CD8-positive, alpha-beta memory T cell (primary cell): ENCODE results near the gene PIAS1. TPM values are rescaled to one million over a fixed set of nuclear protein-coding genes. Genes with fewer than 3 reads are reported as not detected.

ENCODE experiments used
- CTCF ChIA-PET: fragments of 350-600 bp; sonication (Branson Sonifier 250); formaldehyde crosslinking; loops from one replicate; lab custom pipeline; 2021; ENCODE audit warnings: antibody characterized with exemption; lab: Charles Lee
- POLR2A ChIA-PET: fragments of 350-600 bp; sonication (Branson Sonifier 250); formaldehyde crosslinking; loops from one replicate; lab custom pipeline; 2021; ENCODE audit warnings: antibody characterized with exemption; lab: Charles Lee
- DNase-seq, 5 donors: peaks; one replicate each; pipeline versions ENCODE4 v3.0.0 to v3.0.0-alpha.2; 2020 to 2022; ENCODE audit warnings: mixed read lengths in 1 of 5
- H3K27ac ChIP-seq: one replicate; pipeline ENCODE4 v1.7.0; 2013; ENCODE audit warnings: low read depth, mild to moderate bottlenecking, low read length, moderate library complexity
- H3K27me3 ChIP-seq: 2 replicates; pipeline ENCODE4 v1.7.0; 2013; ENCODE audit warnings: low read length, mild to moderate bottlenecking; ENCODE audit not compliant: insufficient read depth, poor library complexity, severe bottlenecking
- H3K36me3 ChIP-seq: 2 replicates; pipeline ENCODE4 v1.7.0; 2013; ENCODE audit warnings: mild to moderate bottlenecking, low read length, moderate library complexity; ENCODE audit not compliant: insufficient read depth
- H3K4me1 ChIP-seq: 2 replicates; pipeline ENCODE4 v1.7.0; 2013; ENCODE audit warnings: mild to moderate bottlenecking, low read length, moderate library complexity; ENCODE audit not compliant: insufficient read depth
- H3K4me3 ChIP-seq: 2 replicates; pipeline ENCODE4 v1.7.0; 2013; ENCODE audit warnings: mild to moderate bottlenecking, low read length
- H3K9me3 ChIP-seq: 2 replicates; pipeline ENCODE4 v1.7.0; 2013; ENCODE audit warnings: mild to moderate bottlenecking, low read length
- H3K27ac Mint-ChIP-seq, 8 donors: one replicate each; pipeline ENCODE4 v1.8.0; 2020 to 2021; ENCODE audit warnings: mixed read lengths in 8 of 8, mild to moderate bottlenecking in 6 of 8, inconsistent platforms in 3 of 8, moderate library complexity in 3 of 8
- H3K27me3 Mint-ChIP-seq, 2 donors: one replicate each; pipeline ENCODE4 v1.8.0; 2020 to 2021; ENCODE audit warnings: mixed read lengths in 2 of 2, mild to moderate bottlenecking in 1 of 2, moderate library complexity in 1 of 2
- H3K36me3 Mint-ChIP-seq, 3 donors: one replicate each; pipeline ENCODE4 v1.8.0; 2020 to 2021; ENCODE audit warnings: mixed read lengths in 3 of 3, inconsistent platforms in 1 of 3, mild to moderate bottlenecking in 1 of 3
- H3K4me1 Mint-ChIP-seq, 3 donors: one replicate each; pipeline ENCODE4 v1.8.0; 2020 to 2021; ENCODE audit warnings: mixed read lengths in 3 of 3, inconsistent platforms in 1 of 3, mild to moderate bottlenecking in 1 of 3
- H3K4me3 Mint-ChIP-seq, 7 donors: one replicate each; pipeline ENCODE4 v1.8.0; 2020 to 2021; ENCODE audit warnings: mixed read lengths in 7 of 7, mild to moderate bottlenecking in 6 of 7, moderate library complexity in 4 of 7, inconsistent platforms in 2 of 7
- H3K9me3 Mint-ChIP-seq, 5 donors: one replicate each; pipeline ENCODE4 v1.8.0; 2020 to 2022; ENCODE audit warnings: mixed read lengths in 5 of 5, mild to moderate bottlenecking in 3 of 5, moderate library complexity in 2 of 5, inconsistent platforms in 1 of 5
- polyA plus RNA-seq: library from polyadenylated mRNA; unstranded; fragments of 300-500 nt; fragmentation: Illumina TruSeq; gene quantifications from one replicate; pipeline ENCODE4 v1.2.3, GENCODE V29; 2021
- total RNA-seq, 2 experiments: library from RNA; stranded (reverse); gene quantifications; one replicate each; pipeline ENCODE4 v1.2.3, GENCODE V29; 2021

The PIAS1 gene
- total and polyA plus RNA-seq, 3 experiments from 2014 or later: 25.5 to 127 (median 30.2) TPM

DNA sequence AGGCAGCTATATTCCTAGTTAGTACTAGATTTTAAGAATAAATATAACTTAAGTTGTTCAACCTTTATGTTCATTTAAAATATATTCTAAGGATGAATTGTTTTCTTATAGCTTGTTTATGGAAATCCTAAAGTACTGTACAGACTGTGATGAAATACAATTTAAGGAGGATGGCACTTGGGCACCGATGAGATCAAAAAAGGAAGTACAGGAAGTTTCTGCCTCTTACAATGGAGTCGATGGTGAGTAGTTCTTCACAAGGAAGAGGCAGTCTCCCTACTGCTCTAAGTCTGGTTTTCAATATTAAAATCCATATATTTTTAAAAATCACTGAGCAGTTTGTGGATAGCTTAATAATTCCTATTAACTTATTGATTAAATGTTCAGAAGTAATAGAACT, 121.4 kb downstream of the PIAS1 start:
- H3K9me3 ChIP-seq: no peaks in the 10 kb centered on the region
- peaks cover 13 to 77% (median 17%) of the 10 kb centered on the region in 3 donors for H3K36me3 Mint-ChIP-seq
- peaks cover 0 to 11% (median 4%) of the 10 kb centered on the region in 3 donors for H3K4me1 Mint-ChIP-seq
- POLR2A ChIA-PET: no interaction called here
- CTCF ChIA-PET: no interaction called here
- peaks cover 24% of the 10 kb centered on the region for H3K36me3 ChIP-seq
- H3K9me3 Mint-ChIP-seq: no peaks in the 10 kb centered on the region
- no peak overlapping the region for H3K27ac Mint-ChIP-seq
- no peak overlapping the region for H3K4me3 ChIP-seq
- H3K4me1 ChIP-seq: no peaks in the 10 kb centered on the region
- H3K27ac ChIP-seq: no peak overlapping the region
- H3K27me3 ChIP-seq: no peaks in the 10 kb centered on the region
- no peak for DNase-seq
- H3K4me3 Mint-ChIP-seq: no peak overlapping the region
- no peaks in the 10 kb centered on the region for H3K27me3 Mint-ChIP-seq

DNA sequence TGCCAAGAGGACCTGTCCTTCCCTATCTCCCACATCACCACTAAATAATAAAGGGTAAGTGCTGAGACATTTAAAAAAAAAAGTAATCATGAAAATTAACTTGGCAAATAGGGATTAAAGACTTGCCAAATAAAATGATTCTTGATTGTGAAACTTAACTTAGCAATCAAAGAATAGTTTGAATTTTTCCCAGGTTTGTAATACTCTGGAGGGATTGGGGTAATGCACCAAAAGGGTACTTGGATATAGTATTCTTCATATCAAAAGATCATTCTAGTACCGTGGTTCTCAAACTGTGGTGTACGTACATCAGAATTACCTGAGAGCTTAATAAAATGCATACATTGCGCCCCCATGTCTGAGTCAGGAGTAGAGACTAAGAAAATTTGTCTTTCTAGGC, 122.5 kb downstream of the PIAS1 start:
- Mint-ChIP-seq H3K27me3 (no peaks in the 10 kb centered on the region), H3K4me1 (peaks cover 0 to 11% (median 4%) of the 10 kb centered on the region in 3 donors), H3K9me3 (no peaks in the 10 kb centered on the region), H3K27ac (peak overlapping the region in 1 of 8 donors; percentile 21), H3K4me3 (no peak overlapping the region), H3K36me3 (peaks cover 8 to 82% (median 23%) of the 10 kb centered on the region in 3 donors)
- Histone ChIP-seq H3K4me1 (no peaks in the 10 kb centered on the region), H3K36me3 (peaks cover 35% of the 10 kb centered on the region), H3K27me3 (no peaks in the 10 kb centered on the region), H3K4me3 (no peak overlapping the region), H3K9me3 (no peaks in the 10 kb centered on the region), H3K27ac (no peak overlapping the region)
- POLR2A ChIA-PET: no interaction called here
- CTCF ChIA-PET: no interaction called here
- no peak for DNase-seq

DNA sequence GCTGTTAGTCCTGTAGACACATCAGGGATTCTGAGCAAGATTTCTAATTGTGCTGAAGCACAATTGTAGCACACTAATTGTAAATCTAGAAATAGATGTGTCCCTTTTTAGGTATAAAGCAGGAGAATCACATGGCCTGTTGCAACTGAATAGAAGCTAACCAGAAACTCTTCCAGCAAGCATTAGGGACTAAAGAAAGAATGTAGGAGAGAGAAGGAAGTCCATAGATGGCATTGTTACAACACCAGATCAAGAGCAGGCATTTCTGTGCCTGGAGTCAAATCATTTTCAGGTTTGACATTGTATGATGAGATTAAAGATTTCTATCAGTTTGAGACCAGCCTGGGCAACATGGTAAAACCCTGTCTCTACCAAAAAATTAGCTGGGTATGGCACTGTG, 123.6 kb downstream of the PIAS1 start:
- Mint-ChIP-seq H3K4me3 (no peak overlapping the region), H3K27ac (peak overlapping the region in 3 of 8 donors; percentile 30 to 73 (median 41)), H3K9me3 (no peaks in the 10 kb centered on the region), H3K27me3 (no peaks in the 10 kb centered on the region), H3K36me3 (peaks cover 4 to 77% (median 21%) of the 10 kb centered on the region in 3 donors), H3K4me1 (peaks cover 0 to 11% (median 4%) of the 10 kb centered on the region in 3 donors)
- H3K36me3 ChIP-seq: peaks cover 44% of the 10 kb centered on the region
- H3K27ac ChIP-seq: no peak overlapping the region
- POLR2A ChIA-PET: interaction anchor here (0.6 kb wide), 1 partner anchor 39 kb away, joined by 3 read pairs; no protein-coding TSS in a partner anchor
- H3K4me1 ChIP-seq: no peaks in the 10 kb centered on the region
- H3K9me3 ChIP-seq: no peaks in the 10 kb centered on the region
- no peak for DNase-seq
- H3K4me3 ChIP-seq: no peak overlapping the region
- no peaks in the 10 kb centered on the region for H3K27me3 ChIP-seq
- CTCF ChIA-PET: no interaction called here

DNA sequence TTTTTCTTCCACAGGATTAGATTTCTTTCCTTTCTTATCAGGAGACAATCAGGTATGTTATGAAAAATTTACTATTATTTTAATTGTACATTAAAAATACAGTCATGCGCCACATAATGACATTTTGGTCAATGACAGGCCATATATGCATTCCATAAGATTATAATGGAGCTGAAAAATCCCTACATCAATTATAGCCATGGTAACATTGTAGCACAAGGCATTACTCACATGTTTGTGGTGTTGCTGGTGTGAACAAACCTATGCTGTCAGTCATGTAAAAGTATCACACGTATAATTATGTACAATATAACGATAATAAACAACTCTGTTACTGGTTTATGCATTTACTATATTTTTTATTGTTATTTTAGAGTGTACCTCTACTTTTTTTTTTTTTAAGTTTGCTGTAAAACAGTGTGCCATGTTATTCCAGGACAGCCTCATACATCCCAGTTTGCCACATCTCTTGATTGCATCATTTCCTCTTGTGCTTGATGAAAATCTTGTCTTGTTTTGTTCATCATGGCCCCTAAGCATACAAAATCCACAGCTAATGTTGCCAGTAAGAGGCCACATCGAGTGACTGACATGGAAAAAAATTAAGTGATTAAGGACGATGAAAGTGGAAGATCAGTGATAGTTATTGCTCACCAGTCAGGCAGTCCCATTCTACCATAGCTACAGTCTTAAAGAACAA, 129.7 kb downstream of the PIAS1 start:
- no peaks in the 10 kb centered on the region for H3K9me3 ChIP-seq
- H3K4me1 ChIP-seq: no peaks in the 10 kb centered on the region
- ChIA-PET POLR2A (no interaction called here), CTCF (no interaction called here)
- no peak overlapping the region for H3K4me3 ChIP-seq
- no peak overlapping the region for H3K27ac ChIP-seq
- Mint-ChIP-seq H3K27ac (peak overlapping the region in 1 of 8 donors; percentile 50), H3K4me3 (no peak overlapping the region), H3K27me3 (no peaks in the 10 kb centered on the region), H3K36me3 (peaks cover 0 to 83% (median 34%) of the 10 kb centered on the region in 3 donors), H3K9me3 (no peaks in the 10 kb centered on the region), H3K4me1 (peaks cover 0 to 2% (median 0%) of the 10 kb centered on the region in 3 donors)
- no peaks in the 10 kb centered on the region for H3K27me3 ChIP-seq
- DNase-seq: no peak
- peaks cover 56% of the 10 kb centered on the region for H3K36me3 ChIP-seq

DNA sequence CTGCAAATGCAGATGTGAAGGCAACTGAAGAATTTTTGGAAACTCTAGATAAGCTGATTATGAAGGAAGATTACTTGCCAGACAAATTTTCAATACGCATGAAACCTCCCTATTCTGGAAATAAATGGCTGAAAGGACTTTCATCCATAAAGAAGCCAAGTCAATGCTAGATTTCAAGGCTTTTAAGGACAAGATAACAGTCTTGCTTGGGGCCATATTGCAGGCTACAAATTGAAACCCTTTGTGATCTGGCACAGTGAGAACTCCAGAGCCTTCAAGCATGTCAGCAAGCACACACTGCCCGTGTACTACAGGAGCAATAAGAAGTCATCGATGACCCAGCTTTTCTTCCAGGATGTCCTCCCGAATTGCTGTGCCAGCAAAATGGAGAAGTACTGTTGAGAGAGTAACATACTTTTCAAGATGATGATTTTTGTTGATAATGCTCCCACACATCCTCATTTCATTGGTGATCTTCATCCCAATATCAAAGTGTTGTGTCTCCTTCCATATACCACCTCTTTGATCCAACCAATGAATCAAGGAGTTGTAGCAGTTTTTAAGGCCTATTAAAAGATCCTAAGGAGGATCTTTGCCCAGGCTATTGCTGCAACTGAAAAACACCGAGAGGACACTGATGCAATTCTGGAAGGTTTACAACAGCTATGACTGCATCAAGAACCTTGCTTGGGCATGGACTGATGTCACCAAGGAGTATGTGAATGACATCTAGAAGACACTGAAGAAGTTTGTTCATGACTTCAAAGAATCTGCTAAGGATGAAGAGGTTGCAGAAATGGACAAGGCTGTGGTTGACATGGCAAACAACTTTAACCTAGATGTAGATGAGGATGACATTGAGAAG, 130.7 kb downstream of the PIAS1 start:
- H3K27me3 ChIP-seq: no peaks in the 10 kb centered on the region
- DNase-seq: no peak
- Mint-ChIP-seq H3K27ac (peak overlapping the region in 2 of 8 donors; percentile 26 to 27), H3K4me3 (no peak overlapping the region), H3K4me1 (no peaks in the 10 kb centered on the region), H3K9me3 (no peaks in the 10 kb centered on the region), H3K27me3 (no peaks in the 10 kb centered on the region), H3K36me3 (peaks cover 0 to 86% (median 37%) of the 10 kb centered on the region in 3 donors)
- H3K4me3 ChIP-seq: no peak overlapping the region
- ChIA-PET CTCF (no interaction called here), POLR2A (interaction anchor here (0.6 kb wide), 1 partner anchor 10 kb away, joined by 3 read pairs; no protein-coding TSS in a partner anchor)
- no peak overlapping the region for H3K27ac ChIP-seq
- H3K4me1 ChIP-seq: no peaks in the 10 kb centered on the region
- no peaks in the 10 kb centered on the region for H3K9me3 ChIP-seq
- peaks cover 56% of the 10 kb centered on the region for H3K36me3 ChIP-seq

DNA sequence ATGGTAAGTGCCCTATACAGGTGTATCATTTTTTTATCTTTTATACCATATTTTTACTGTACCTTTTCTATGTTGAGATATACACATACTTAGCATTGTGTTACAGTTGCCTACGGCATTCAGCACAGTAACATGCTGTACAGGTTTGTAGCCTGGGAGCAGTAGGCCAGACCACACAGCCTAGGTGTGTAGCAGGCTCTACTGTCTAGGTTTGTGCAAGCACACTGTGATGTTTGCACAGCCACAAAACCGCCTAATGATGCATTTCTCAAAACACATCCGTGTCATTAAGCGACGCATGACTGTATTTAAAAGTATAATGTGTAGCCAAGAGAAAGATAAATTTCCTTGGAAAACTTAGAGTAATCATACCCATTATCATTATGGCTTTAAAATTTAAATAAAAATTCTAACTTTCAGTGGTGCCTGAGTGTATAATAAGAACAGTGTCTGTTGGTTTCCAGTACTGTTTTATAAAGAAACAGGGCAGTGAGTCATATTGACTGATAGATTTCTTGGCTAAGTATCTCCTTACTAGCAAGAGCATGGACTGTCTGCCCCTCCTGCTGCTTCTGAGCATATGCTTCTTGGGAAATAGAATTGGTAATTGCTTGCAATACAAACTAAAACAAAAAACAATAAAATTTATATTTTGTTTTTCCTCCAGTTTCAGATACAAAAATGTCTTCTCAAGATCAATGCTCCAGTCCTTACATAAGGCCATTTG, 132.7 kb downstream of the PIAS1 start:
- ChIA-PET CTCF (no interaction called here), POLR2A (no interaction called here)
- Mint-ChIP-seq H3K27ac (no peak overlapping the region), H3K27me3 (no peaks in the 10 kb centered on the region), H3K4me1 (no peaks in the 10 kb centered on the region), H3K4me3 (no peak overlapping the region), H3K36me3 (peaks cover 0 to 83% (median 29%) of the 10 kb centered on the region in 3 donors), H3K9me3 (no peaks in the 10 kb centered on the region)
- no peak for DNase-seq
- H3K27ac ChIP-seq: no peak overlapping the region
- no peak overlapping the region for H3K4me3 ChIP-seq
- no peaks in the 10 kb centered on the region for H3K27me3 ChIP-seq
- peaks cover 48% of the 10 kb centered on the region for H3K36me3 ChIP-seq
- no peaks in the 10 kb centered on the region for H3K4me1 ChIP-seq
- no peaks in the 10 kb centered on the region for H3K9me3 ChIP-seq

DNA sequence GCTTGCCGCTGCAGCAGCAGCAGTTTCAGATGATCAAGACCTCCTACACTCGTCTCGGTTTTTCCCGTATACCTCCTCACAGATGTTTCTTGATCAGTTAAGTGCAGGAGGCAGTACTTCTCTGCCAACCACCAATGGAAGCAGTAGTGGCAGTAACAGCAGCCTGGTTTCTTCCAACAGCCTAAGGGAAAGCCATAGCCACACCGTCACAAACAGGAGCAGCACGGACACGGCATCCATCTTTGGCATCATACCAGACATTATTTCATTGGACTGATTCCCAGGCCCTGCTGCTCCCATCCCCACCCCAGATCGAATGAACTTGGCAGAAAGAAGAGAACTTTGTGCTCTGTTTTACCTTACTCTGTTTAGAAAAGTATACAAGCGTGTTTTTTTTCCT, 133.4 kb downstream of the PIAS1 start:
- Mint-ChIP-seq H3K4me3 (no peak overlapping the region), H3K4me1 (no peaks in the 10 kb centered on the region), H3K27me3 (no peaks in the 10 kb centered on the region), H3K27ac (peak overlapping the region in 5 of 8 donors; percentile 36 to 76 (median 62)), H3K36me3 (peaks cover 0 to 89% (median 30%) of the 10 kb centered on the region in 3 donors), H3K9me3 (no peaks in the 10 kb centered on the region)
- no peak overlapping the region for H3K27ac ChIP-seq
- ChIA-PET POLR2A (no interaction called here), CTCF (no interaction called here)
- no peak overlapping the region for H3K4me3 ChIP-seq
- no peak for DNase-seq
- H3K36me3 ChIP-seq: peaks cover 46% of the 10 kb centered on the region
- no peaks in the 10 kb centered on the region for H3K4me1 ChIP-seq
- no peaks in the 10 kb centered on the region for H3K27me3 ChIP-seq
- H3K9me3 ChIP-seq: no peaks in the 10 kb centered on the region
